HG02678 (cell line): ENCODE data around the gene LRIT2.
A peak's percentile ranks its signal among the peaks of the same experiment; 100 is the strongest.

Source experiments
- ATAC-seq: cut with Tn5 transposase; IDR thresholded peaks from one replicate; pipeline ENCODE4 v1.9.1; 2021; ENCODE audit warnings: mild to moderate bottlenecking, moderate library complexity; ENCODE audit not compliant: unreplicated experiment

The LRIT2 gene

GRCh38 chr10:84244651-84245270 is 19.4 kb upstream of the LRIT2 start, which contains the start of gene RGR:
Gene RGR (plus strand): TSS chr10:84245053. CDS start chr10:84245091, 38 bp downstream.
- no peak for ATAC-seq

GRCh38 chr10:84243759-84244158 is 18.4 kb upstream of the LRIT2 start:
- no peak for ATAC-seq

GRCh38 chr10:84241185-84241790 is 15.9 kb upstream of the LRIT2 start, which contains the start of gene LRIT1:
Gene LRIT1 (minus strand): TSS chr10:84241546. CDS start chr10:84241439, 107 bp downstream.
- ATAC-seq: no peak

- no peak for ATAC-seq
Observed at GRCh38 chr10:84238909-84239308, 13.6 kb upstream of the LRIT2 start.

GRCh38 chr10:84237199-84238051 is 12.1 kb upstream of the LRIT2 start:
- no peak for ATAC-seq

- no peak for ATAC-seq
Observed at GRCh38 chr10:84236807-84237198, 11.5 kb upstream of the LRIT2 start.

GRCh38 chr10:84235096-84235495 is 9.8 kb upstream of the LRIT2 start:
- no peak for ATAC-seq

GRCh38 chr10:84234479-84234878 is 9.1 kb upstream of the LRIT2 start:
- ATAC-seq: no peak

- no peak for ATAC-seq
Observed at GRCh38 chr10:84233940-84234339, 8.6 kb upstream of the LRIT2 start.

- ATAC-seq: no peak
Observed at GRCh38 chr10:84232376-84232775, 7.0 kb upstream of the LRIT2 start.

- no peak for ATAC-seq
Observed at GRCh38 chr10:84230359-84230758, 5.0 kb upstream of the LRIT2 start.

GRCh38 chr10:84227810-84228209 is 2.5 kb upstream of the LRIT2 start:
- ATAC-seq: no peak

GRCh38 chr10:84226616-84227015 is 1.3 kb upstream of the LRIT2 start:
- ATAC-seq: no peak

- ATAC-seq: no peak
Observed at GRCh38 chr10:84224411-84225028, 824 bp downstream of the LRIT2 start.

- ATAC-seq: no peak
Observed at GRCh38 chr10:84221916-84222315, 3.4 kb downstream of the LRIT2 start.

- no peak for ATAC-seq
Observed at GRCh38 chr10:84217746-84218145, 7.6 kb downstream of the LRIT2 start.

GRCh38 chr10:84216834-84217233 is 8.5 kb downstream of the LRIT2 start:
- no peak for ATAC-seq

- ATAC-seq: peak; percentile 83
Observed at GRCh38 chr10:84214612-84215235, 10.6 kb downstream of the LRIT2 start.

- ATAC-seq: no peak
Observed at GRCh38 chr10:84214046-84214572, 11.2 kb downstream of the LRIT2 start.

- no peak for ATAC-seq
Observed at GRCh38 chr10:84213076-84213475, 12.3 kb downstream of the LRIT2 start.

- ATAC-seq: no peak
Observed at GRCh38 chr10:84212014-84212413, 13.3 kb downstream of the LRIT2 start.
